ENCODE measurements around the gene VOPP1. TPM values are rescaled to one million over a fixed set of nuclear protein-coding genes. Genes with fewer than 3 reads are reported as not detected.

The VOPP1 gene
- total and polyA plus RNA-seq, 10 of the 15 experiments (the other 5 are each of a cell fraction or from before 2014, with no cell fraction given) = 32.8 to 206 (median 129) TPM

- Histone ChIP-seq H3K4me3 (peak overlapping the region; percentile 42), H3K27me3 (replicated peaks in 1 of 2; ENCODE audit: control insufficient read depth in 2 of 2, insufficient read depth in 2 of 2, low read length in 1 of 2) (no peaks in the 10 kb centered on the region), H4K20me1 (ENCODE audit: control insufficient read depth, insufficient read depth) (peaks cover 7% of the 10 kb centered on the region; the same call in 1 of the 2 replicates), H3K36me3 (ENCODE audit: control insufficient read depth in 2 of 2, insufficient read depth in 2 of 2, low read length in 1 of 2) (peaks cover 8 to 20% of the 10 kb centered on the region in 2 experiments), H3K27ac (ENCODE audit: control insufficient read depth, insufficient read depth) (peak overlapping the region; percentile 82), H3K4me2 (ENCODE audit: control insufficient read depth, insufficient read depth) (peak overlapping the region; percentile 36), H3K9ac (ENCODE audit: control insufficient read depth, insufficient read depth, low read length) (peak overlapping the region; percentile 40), H3K4me1 (ENCODE audit: control insufficient read depth, insufficient read depth, low read length) (peaks cover 85% of the 10 kb centered on the region), H3K79me2 (ENCODE audit: control insufficient read depth, insufficient read depth, low read length) (peaks cover 100% of the 10 kb centered on the region), H3K9me3 (replicated peaks; ENCODE audit: control insufficient read depth, insufficient read depth, low read length) (no peaks in the 10 kb centered on the region; the same call in 2 of the 3 replicates), H2AFZ (ENCODE audit: control insufficient read depth, low read depth, low read length) (no peak overlapping the region)
- intact Hi-C loops (cut with micrococcal nuclease; ENCODE audit: unreplicated experiment) = loop anchor here (1.0 kb wide), 1 partner anchor 13 kb away; no protein-coding TSS in a partner anchor
- ChIA-PET POLR2A (interaction anchor here (1.2 to 6.8 kb wide), 8 partner anchors 10 to 33 kb away, joined by 3 to 123 read pairs (median 18); no protein-coding TSS in a partner anchor), RAD21 (ENCODE audit: unreplicated experiment) (interaction anchor here (0.7 to 8.3 kb wide), 8 partner anchors 10 to 239 kb away, joined by 3 to 179 read pairs (median 12); partner anchors contain the start of gene VOPP1), CTCF (interaction anchor here (0.6 to 7.7 kb wide), 8 partner anchors 13 to 133 kb away, joined by 3 to 87 read pairs (median 6); no protein-coding TSS in a partner anchor), SMC1A (ENCODE audit: uncharacterized antibody, unreplicated experiment) (interaction anchor here (1.0 to 9.9 kb wide), 12 partner anchors 9 to 240 kb away, joined by 3 to 139 read pairs (median 11); no protein-coding TSS in a partner anchor)
- ATAC-seq (peak; percentile 78), FAIRE-seq (no peak), DNase-seq (ENCODE audit: low read depth, low spot score) (no peak)
- in situ Hi-C loops (cut with MboI) = no loop called here
- 2% methylated on average over 7 of the region's 7 CpGs for WGBS (ENCODE audit: insufficient coverage, insufficient replicate concordance, low lambda C conversion rate, missing lambda C conversion rate)
- BruUV-seq (replicated peaks) = no TSS peak
- TF ChIP-seq BCL11A (IDR thresholded peaks at IDR 0.05; ENCODE audit: low read depth, low read length) (peak; percentile 73), MYC (IDR thresholded peaks at IDR 0.05; ENCODE audit: insufficient read depth, insufficient read length, insufficient replicate concordance, low read length, severe bottlenecking) (no peak), NBN (IDR thresholded peaks at IDR 0.05) (no peak), EED (IDR thresholded peaks at IDR 0.05; ENCODE audit: low read depth) (peak; percentile 30; the same call in 1 of the 2 replicates), FOXM1 (IDR thresholded peaks at IDR 0.05; ENCODE audit: low read depth, low read length) (0 out of 2 replicates have a peak, but pooled peaks have one; percentile 47), HDAC2 (IDR thresholded peaks at IDR 0.05) (no peak), TBL1XR1 (IDR thresholded peaks at IDR 0.05; ENCODE audit: low read depth, low read length) (0 out of 2 replicates have a peak, but pooled peaks have one; percentile 15), DPF2 (IDR thresholded peaks at IDR 0.05) (peak; percentile 67), IRF5 (IDR thresholded peaks at IDR 0.05; ENCODE audit: borderline replicate concordance) (no peak), RELB (IDR thresholded peaks at IDR 0.05; ENCODE audit: low read depth) (peak; percentile 59; the same call in 1 of the 2 replicates), RB1 (IDR thresholded peaks at IDR 0.05; ENCODE audit: borderline replicate concordance) (no peak), ATF2 (IDR thresholded peaks at IDR 0.05; ENCODE audit: low read length) (0 out of 2 replicates have a peak, but pooled peaks have one; percentile 38), RUNX3 (IDR thresholded peaks at IDR 0.05; ENCODE audit: low read length) (peak; percentile 70), CREB1 (IDR thresholded peaks at IDR 0.05; ENCODE audit: low read depth) (peak; percentile 44; the same call in 1 of the 2 replicates), HDGF (IDR thresholded peaks at IDR 0.05) (peak; percentile 82; the same call in 1 of the 2 replicates), POLR2A (IDR thresholded peaks at IDR 0.05; ENCODE audit: low read depth, low read length) (0 out of 2 replicates have a peak, but pooled peaks have one; percentile 32), NR2F1 (conservative IDR thresholded peaks at IDR 0.05) (0 out of 2 replicates have a peak, but pooled peaks have one; percentile 44), SREBF1 (IDR thresholded peaks at IDR 0.05; ENCODE audit: low read length) (no peak), POU2F2 (IDR thresholded peaks at IDR 0.05; ENCODE audit: borderline replicate concordance, low read depth, low read length) (peak; percentile 54; the same call in 1 of the 3 replicates), NFIC (IDR thresholded peaks at IDR 0.05; ENCODE audit: low read depth, low read length) (peak; percentile 80), IRF4 (IDR thresholded peaks at IDR 0.05; ENCODE audit: low read depth, low read length) (peak; percentile 34; the same call in 1 of the 2 replicates), IKZF2 (IDR thresholded peaks at IDR 0.05) (peak; percentile 59 to 65; a peak in 3 of 4 replicates), ASH2L (IDR thresholded peaks at IDR 0.05; ENCODE audit: borderline replicate concordance, low read depth) (no peak)
These were observed 24.0 kb downstream of the VOPP1 start for GRCh38 chr7:55548295-55548731.
